HG02623 (cell line): ENCODE results near the gene ATP6V0D1.
"Not testable (repeated sequence)": the region's sequence is repeated elsewhere in the genome, so short reads cannot be mapped to it uniquely, and the experiment has no call there.

Source experiments
- ATAC-seq: cut with Tn5 transposase; IDR thresholded peaks from one replicate; pipeline ENCODE4 v1.9.1; 2021; ENCODE audit warnings: moderate library complexity; ENCODE audit not compliant: unreplicated experiment

The ATP6V0D1 gene

GRCh38 chr16:67504031-67505021, 23.4 kb upstream of the ATP6V0D1 start:
- no peak for ATAC-seq

- no peak for ATAC-seq
Measured at GRCh38 chr16:67499106-67499505, 18.1 kb upstream of the ATP6V0D1 start.

GRCh38 chr16:67490335-67491096, 9.6 kb upstream of the ATP6V0D1 start:
- no peak for ATAC-seq

GRCh38 chr16:67489401-67490083, 8.6 kb upstream of the ATP6V0D1 start:
- no peak for ATAC-seq

- ATAC-seq: not testable (repeated sequence)
Measured at GRCh38 chr16:67487561-67487960, 6.6 kb upstream of the ATP6V0D1 start.

DNA sequence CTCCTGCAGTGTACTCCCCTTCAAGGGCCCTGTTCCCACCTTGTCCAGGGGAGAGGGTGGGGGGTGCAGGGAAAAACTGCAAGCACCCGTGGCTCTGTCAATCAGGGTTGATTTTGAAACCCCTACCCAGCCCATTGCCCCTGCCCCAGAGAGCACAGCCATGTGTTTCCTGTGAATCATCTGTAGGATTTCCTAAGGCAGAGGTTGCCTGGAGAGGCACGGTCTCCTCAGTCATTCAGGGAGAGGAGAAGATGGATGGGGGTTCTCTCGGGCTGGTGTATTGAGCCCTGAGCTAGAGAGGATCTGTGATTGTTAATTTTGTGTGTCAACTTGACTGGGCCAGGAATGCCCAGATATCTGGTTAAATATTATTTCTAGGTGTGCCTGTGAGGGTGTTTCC, 5.8 kb upstream of the ATP6V0D1 start:
- ATAC-seq: no peak

DNA sequence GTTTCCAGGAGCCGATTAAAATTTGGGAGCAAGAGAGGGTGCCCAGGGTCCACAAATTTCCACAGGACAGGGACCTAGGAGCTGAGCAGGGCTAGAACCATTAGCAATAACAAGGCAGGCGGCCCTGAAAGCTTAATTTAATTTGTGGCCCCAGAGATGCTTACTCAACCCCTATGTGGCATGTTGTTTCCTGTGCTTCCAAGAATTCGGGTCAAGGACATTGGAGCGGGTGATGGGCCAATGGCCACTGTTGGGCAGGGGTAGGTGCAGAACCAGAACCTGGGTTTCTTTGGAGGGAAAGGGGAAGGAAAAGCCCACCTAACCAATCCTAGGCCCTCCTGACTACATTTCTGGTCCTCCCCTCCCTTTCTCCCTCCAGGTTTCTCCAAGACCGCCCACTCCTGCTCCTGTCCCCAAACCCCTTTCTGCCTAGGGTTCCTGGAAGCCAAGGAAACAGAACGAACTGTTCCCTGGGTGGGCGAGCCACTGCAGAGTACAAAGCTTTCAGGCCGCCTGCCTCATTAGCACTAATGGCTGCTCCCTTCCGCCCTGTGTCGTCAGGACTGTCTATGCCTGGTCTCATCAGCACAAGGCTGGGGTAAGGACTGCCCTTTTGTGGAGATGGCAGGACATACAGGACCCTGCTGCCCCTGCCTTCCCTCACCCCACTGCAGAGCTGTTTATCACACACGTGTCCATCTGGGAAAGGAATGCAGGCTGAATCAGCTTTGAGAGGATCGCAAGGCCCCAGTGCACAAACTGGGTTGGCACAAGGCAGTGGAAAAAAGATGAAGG, 3.0 kb upstream of the ATP6V0D1 start:
- no peak for ATAC-seq

DNA sequence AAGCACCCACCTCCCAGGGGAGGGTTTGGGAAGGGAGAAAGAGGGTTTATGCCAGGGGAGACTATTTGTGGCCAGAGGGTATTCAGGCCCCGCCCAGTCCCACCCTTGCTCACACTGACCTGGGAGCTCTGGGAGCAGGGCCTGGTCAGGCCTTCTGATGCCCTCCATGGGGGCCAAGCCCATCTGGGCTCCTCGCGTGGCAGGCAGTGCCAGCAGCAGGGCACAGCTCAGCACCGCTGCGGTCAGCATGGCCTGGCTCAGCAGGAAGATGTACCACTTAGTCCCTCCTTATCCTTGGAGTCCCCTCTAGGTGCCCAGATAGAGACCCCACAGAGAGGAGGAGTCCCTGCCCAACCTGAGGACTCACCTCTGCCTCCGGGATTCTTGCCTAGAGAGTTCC, 2.2 kb upstream of the ATP6V0D1 start, which contains the start of gene AGRP:
AGRP (minus strand) TSS at position 398 of the 400 bp plus-strand sequence; CDS start at position 249, 149 bp downstream.
- ATAC-seq: no peak

- ATAC-seq: no peak
Measured at GRCh38 chr16:67482233-67482924, 1.4 kb upstream of the ATP6V0D1 start.

GRCh38 chr16:67481561-67482232, 740 bp upstream of the ATP6V0D1 start:
- no peak for ATAC-seq

GRCh38 chr16:67477960-67478554, 2.9 kb downstream of the ATP6V0D1 start:
- ATAC-seq: no peak

DNA sequence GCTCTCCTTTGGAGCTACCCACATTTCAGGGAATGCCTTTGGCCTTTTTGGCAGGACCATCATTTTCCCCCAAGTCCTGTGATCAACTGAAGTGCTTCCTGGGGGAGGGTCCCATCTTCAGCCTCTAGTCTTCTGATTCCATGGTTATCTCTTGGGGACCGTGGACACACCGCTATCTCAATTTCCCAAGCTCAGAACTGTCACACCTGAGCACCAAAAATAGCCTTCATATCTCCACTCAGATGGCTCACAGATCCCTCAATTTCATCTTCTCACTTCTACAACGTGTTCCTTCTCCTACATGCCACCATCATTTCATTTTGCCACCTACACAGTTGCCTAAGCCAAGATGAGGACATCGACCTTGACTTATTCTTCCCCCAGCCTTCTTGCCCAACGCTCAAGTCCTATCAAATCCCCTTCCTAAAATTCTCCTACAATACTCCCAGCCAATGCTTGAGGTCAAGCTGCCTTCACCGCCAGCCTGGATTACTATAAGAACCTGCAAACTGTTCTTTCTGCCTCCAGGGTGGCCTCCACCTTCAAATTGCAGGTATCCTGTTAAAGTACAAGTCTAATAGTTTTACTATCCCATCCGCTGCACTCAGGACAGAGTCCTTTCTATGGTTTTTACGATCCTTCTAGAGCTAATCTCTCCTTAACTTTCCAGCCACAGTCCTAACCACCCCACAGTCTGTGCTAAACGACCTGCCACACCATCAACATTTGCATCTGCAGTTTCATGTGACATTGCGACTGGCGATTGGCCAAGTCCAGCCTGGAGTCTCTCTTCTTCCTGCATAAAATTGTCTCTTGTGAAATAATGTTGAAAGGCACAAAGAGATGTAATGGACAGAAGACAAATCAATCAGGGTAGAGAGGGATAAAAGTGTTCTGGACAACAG, 6.2 kb downstream of the ATP6V0D1 start:
- no peak for ATAC-seq

GRCh38 chr16:67471758-67472384, 9.1 kb downstream of the ATP6V0D1 start:
- no peak for ATAC-seq

DNA sequence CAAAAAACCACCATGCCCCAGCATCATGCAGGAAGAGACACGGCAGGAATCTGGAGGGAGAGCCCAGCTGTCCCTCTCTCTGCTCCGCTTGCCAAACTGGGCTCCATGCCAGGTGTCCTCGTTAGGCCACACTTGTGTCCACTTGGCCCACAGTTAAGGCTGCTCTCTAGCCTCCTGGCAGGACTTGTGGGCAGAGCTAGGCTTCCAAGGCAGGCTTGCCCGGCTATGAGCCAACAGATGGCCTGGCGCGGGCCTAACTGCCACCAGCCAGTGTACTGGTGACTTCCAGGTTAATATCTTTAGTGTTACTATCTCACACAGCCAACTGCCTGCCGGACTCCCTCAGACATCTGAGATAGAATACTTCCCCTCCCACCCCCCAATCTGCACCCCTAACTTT, 10.6 kb downstream of the ATP6V0D1 start:
- ATAC-seq: no peak

GRCh38 chr16:67468731-67469130, 12.2 kb downstream of the ATP6V0D1 start:
- no peak for ATAC-seq

DNA sequence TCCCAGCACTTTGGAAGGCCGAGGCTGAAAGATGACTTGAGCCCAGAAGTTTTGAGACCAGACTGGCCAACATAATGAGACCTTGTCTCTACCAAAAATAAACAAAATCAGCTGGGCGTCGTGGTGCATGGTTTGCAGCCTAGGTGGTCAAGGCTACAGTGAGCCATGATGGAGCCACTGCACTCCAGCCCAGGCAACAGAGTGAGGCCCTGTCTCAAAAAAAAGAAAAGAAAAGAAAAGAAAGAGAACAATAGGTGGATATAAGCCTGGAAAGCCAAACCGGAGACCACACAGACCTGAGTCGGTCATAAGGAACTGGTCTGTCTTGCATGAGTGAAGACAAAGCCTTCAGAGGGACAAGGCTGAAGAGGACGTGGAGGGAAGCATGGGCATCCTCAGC, 14.4 kb downstream of the ATP6V0D1 start:
- ATAC-seq: no peak

- ATAC-seq: no peak
Measured at GRCh38 chr16:67464565-67464964, 16.4 kb downstream of the ATP6V0D1 start.
